NCI-H1417 treated with DMSO at 0.1 percent for 48 hours (cell line): ENCODE data around the gene RNASE12.
"Not testable (repeated sequence)": the region's sequence is repeated elsewhere in the genome, so short reads cannot be mapped to it uniquely, and the experiment has no call there.

ENCODE experiments used
- DNase-seq: peaks from one replicate; lab custom pipeline; 2025; lab: John Stamatoyannopoulos, UW

RNASE12 gene, protein sequence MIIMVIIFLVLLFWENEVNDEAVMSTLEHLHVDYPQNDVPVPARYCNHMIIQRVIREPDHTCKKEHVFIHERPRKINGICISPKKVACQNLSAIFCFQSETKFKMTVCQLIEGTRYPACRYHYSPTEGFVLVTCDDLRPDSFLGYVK

DNA sequence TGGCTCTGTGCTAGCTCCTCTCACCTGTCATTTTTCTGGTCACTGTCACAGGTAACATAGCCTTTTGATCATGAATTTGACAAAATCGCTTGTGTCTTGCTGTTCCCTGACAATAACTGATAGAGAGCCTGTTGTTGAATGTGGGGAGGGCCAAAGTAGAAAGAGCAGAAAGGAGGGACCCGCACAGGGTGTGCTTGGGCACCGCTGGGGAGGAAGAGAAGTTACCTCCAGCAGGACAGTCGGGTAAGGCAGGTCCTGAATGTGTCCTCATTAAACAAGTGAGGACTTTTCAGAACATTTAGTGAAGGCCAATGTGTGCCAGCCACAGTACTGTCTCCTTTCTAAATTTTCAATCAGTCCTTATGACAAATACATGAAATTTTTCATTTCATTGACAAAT lies at the start of gene RNASE12:
Gene RNASE12, minus strand, starts transcription at position 142 of the 400 bp plus-strand sequence. CDS start 653 bp downstream, outside the sequence.
- no peak for DNase-seq

DNA sequence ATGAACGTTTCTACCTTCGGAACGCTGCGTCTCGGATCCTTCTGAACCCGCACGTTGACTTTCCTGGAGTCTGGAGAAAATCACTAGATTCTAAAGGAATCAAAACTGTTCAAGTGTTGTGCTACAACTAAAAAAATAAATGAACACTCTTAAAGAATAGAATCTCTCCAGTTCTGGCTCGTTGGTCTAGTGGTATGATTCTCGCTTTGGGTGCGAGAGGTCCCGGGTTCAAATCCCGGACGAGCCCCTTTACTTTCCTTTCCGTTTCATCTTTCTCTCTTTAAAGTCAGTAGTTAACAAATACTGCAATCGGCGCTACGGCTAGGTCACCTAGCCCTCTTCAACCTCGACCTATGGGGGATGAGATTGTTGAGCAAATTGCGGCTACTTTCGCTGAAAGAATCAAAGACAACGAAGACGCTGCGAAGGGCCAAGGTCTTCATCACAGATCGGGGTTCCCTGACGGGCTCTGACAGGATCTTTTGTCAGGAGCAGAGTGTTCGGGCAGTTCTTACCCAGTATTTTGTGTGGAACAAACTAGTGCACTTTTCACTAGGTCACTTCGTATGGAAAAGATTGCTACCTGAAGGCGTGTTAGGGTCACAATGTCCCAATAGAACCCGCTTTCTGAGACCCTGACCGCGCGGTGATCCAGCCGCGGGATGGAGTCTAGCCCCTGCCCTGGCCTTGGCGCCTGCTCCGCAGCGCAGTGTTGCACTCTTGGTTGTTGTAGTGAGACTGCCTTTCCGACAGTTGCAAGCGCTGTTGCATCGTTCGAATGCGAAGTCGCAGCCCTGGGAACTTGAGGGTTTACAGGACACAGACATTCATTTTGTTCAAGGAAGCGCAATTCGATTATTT lies 41.9 kb upstream of the RNASE12 start:
- DNase-seq = no peak

DNA sequence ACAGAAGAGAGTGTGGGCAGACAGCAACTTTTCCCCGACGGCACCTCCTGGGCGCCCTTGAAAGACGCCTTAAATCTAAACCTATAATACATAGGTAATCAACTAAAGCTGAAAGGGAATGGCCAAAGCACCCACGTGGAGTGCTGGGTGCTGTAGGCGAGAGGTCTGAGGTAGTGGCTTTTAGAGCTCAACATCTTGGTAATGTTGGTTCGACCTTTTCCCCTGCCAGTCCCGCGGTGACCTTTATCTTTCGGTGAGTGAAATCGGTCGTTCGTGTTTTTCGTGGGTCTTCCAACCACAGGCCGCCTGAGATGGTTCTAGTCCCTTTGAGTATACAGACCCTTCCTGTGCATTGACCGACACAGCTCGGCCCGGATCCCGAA lies 41.3 kb upstream of the RNASE12 start:
- no peak for DNase-seq

DNA sequence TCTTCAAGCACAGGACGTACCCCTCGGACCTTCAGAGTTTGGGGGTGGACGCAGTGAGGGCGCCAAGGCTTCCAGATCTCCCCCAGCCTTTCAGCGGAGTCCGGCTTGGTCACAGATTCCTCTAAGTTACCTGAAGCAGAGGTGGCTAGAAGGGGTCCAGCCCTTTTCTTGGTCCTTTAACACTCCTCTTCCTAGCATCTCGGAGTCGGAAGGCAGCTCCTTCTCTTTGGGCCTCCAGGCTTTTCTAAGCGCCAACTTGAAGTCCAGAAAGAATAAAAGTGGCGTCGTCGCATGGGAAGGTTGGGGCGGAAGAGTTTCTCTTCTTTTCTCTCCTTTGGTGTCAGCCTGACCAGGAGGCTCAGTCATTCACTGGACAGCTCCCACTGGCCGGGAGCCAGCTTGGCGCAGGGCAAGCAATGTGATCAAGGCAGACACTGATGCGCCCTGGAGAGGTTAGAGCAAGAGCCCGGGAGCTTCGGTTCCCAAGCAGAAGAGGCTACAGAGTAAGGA lies 40.8 kb upstream of the RNASE12 start:
- no peak for DNase-seq

DNA sequence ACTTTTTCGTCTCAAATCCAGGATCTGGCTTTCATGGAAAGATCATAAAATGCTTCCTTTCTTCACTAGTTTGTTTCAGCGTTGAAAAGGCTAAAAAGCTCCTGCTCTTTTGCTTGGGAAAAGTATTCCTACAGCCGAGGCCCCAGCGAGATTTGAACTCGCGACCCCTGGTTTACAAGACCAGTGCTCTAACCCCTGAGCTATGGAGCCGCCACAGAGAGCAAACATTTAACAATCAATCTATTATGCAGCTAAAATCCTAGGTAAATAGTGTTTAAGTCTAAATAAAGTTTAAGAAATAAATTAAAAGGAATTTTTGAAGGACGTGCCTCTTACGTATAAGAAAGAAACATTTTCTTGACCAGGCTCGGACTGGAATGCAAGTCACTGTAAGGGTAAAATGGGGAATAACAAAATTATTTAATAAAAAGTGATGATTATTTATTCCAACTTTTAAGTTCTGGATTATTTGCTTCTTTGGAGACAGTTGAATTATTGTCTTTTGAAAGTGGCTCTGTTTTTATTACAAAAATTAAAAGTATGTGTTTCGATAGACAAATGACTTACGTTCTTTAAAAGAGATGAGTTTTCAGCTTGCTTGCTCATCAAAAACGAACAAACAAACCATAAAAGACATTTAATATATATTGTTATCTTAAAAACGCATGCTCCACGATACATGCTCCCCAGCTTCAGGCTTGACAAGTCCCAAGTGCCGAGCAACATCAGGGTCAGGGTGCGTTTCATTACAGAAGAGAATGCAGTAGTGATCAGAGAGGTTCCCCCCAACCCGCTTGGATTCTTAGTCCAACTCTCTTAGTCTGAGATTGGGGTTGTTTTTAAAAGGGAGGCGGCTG lies 40.1 kb upstream of the RNASE12 start:
- no peak for DNase-seq

DNA sequence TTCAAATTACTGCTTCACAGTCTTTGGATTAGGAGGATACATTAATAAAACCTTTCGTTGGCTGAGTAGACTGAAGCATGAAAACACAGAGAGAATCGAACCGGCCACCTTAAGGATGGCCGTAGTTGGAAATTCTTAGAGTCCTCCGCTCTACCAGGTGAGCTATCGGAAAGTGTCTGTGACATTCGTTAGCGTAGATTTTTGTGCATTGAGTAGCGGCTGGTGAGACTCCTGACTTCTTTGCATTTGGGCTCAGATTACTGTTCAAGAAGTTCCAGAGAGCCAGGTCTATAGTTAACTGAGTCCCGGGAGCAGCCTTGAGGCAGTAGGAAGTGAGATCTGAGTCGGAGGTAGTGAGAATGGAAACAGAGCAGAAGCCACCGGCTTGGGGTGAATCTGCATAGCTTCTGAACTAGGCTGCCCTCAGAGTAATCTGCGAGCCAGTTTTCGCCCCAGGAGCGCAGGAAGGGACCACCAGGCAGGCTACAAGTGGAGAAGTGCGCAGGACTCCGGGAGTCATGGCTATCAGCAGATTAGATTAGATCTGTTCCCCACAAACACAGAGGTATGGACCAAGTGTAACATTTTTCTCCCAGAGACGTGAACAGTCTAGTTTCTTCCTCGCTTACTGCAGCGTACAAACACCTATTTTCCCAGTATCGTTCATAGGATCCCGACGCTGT lies 39.3 kb upstream of the RNASE12 start:
- no peak for DNase-seq

DNA sequence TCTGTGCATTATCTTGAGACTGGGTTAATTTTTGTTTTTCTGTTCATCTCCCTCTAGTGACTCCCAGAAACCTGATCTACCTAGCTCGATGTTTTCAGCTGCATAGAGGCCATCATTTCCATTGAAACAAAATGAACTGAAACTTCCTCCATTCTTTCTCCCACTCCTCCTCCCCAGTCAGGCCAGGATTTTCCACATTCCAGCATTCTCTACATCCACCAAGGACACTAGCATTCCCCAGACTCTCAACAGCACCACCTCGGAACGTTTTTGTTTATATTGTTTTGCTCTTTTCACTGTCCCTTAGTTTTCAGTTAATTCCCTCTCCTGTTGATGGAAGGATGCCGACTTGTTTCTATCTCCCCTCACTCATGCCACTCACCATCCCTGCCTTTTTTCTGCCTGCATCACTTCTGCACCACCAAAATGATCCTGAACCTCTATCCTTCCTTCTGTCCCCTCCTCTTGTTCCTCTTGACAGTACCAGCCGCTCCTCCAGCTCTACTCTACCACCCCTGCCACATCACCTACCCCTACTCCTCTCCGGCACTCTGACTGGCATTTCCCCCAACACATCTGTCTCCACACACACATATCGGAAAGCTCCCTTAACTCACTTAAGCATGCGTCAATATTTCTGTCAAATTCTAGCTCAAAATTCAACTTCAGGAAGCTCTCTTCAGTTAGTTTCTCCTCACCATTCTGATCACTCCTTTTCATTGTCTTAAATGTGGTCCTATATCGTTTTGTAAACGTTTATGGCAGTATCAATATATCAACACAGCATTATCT lies 37.1 kb upstream of the RNASE12 start:
- DNase-seq = no peak

DNA sequence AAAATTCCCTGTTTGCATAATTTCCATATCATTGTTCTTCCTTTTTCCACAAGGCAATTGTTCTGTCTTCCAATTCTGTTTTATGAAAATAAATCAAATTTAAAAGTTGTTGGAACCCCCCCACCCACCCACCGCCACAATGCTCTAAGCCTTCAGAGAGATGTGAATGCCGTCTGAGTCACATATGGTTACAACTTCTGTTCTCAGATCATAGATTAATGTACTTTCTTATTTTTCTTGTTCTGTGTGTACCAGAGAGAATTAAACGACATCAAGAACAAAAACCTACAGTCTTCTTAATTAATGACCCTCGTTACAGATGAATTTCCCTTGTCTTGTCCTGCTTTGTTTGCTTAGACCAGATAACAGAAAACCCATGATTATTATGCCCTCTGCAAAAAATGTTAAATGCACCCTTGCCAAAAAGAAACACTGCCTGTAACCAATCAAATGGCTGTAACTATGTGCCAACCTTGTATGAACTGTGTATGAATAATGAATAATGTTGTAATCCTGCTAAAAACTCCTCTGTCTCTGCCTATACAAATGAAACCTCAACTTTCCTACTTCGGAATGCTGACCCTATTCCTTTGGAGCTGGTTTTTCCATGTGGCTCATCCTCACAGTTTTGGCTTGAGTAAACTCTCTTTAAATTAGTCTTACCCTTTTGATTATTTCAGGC lies 36.3 kb upstream of the RNASE12 start:
- no peak for DNase-seq

DNA sequence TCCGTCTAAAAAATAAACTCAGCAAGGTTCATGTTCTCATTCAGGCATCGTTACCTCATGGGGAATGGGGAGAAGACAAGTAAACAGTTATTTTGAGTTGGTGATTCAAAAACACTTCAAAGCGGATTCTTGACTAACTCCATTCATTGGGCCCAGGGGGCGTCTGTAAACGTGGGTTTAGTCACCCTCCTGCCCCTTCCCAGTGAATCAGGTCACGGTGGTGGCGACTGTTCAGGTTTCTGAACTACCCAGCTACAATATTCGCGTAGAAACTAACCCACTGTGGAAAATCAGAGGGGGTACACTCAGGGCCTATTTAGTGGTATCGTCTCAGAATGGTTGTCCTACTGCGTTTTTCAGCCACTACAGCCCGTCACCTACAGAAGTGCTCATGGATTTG lies 35.1 kb upstream of the RNASE12 start:
- no peak for DNase-seq

DNA sequence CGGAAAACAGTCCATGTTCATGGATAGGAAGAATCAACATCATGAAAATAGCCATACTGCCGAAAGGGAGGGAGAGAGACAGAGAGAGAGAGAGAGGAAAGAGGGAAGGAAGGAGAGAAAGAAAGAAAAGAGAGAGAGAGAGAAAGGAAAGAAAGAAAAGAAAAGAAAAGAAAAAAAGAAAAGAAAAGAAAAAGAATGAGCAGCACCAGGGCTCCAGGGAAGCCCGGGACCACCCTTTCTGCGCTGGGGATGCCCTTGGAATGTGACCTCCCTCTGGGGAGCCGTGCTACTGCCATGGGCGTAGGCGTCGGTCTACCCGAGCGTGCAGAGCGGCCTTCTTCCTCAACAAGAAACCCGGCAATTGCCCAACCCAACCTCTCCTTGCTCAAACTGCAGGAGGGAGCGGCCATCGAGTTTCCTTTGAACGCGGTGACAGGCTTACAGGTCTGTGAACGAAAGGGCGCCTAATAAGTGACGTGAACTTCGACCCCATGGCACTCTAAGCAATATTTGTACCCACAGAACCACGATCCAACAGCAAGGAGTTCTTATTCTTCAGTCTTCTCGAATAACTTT lies 33.4 kb upstream of the RNASE12 start:
- no peak for DNase-seq

DNA sequence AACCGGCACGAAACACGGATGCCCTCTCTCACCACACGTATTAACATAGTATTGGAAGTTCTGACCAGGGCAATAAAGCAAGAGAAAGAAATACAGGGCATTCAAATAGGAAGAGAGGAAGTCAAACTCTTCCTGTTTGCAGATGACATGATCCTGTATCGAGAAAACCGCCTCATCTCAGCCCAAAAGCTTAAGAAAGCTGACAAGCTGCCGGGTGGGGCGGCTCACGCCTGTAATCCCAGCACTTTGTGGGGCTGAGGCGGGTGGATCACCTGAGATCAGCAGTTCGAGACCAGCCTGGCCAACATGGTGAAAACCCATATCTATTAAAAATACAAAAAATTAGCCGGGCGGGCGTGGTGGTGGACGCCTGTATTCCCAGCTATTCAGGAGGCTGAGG lies 32.6 kb upstream of the RNASE12 start:
- no peak for DNase-seq

DNA sequence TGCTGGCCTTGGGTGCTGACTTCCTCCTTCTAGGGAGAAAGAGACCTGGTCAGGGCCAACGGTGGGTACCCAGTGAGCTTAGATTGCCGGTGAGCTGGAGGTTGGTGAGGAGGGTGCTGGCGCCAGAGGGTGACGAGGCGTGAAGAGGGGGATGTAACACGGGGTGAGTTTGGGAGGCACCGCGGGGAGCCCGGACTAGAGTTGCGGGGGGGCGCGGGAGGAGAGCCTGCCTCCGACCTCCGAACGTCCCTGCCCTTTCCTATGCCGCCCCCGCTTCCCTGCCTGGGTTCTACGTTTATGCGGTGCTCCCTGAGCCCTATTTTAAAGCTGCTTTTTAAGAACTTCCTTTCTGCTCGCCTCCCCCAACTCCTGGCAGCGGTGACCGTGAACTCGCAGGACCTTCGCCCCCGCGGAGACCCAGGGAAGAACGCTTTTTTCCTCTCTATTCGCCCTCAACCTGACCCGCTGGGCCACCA lies 31.7 kb upstream of the RNASE12 start:
- no peak for DNase-seq

DNA sequence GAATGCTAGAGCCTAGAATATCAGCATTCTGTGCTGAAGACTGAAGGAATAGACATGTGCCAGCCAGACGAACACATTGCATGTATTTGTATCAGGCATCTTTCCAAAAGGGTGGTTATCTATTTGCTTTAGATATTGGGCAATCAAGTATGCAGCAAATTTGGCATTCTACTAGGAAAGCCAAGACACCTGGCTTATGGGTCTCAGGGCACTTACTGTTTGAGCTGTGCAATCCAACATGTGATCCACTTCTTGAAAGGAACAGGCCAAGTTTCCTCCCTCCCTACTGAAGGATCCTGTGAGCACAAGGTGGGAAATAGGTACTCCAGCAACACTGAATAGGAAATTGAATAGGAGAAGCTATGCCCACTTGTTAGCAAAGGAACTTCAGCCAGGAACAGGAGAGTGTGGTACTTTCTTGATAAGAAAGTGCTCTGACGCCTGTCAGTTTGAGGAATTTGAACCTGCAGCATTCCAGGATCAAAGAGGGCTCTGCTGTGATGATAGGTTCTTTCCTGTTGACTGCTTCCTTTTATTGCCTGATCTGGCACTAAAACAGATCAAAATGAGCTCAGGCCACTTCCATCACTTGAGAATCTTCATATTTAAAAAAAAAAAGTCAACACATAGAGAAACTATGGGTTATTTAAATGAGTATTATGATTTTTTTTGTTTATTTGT lies 29.8 kb upstream of the RNASE12 start:
- no peak for DNase-seq

DNA sequence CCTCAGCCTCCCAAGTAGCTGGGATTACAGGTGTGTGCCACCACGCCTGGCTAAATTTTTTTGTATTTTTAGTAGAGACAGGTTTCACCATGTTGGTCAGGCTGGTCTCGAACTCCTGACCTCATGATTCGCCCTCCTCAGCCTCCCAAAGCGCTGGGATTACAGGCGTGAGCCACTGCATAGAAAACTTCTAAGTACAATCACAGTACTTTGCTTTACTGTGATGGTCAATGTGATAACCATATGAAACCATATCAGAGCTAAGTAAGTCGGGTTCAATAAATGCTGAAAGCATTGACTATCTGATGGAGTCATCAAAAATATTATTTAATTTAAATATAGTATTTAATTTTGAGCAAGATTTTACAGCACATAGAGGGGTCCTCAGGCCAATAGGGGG lies 28.5 kb upstream of the RNASE12 start:
- DNase-seq = not testable (repeated sequence)

DNA sequence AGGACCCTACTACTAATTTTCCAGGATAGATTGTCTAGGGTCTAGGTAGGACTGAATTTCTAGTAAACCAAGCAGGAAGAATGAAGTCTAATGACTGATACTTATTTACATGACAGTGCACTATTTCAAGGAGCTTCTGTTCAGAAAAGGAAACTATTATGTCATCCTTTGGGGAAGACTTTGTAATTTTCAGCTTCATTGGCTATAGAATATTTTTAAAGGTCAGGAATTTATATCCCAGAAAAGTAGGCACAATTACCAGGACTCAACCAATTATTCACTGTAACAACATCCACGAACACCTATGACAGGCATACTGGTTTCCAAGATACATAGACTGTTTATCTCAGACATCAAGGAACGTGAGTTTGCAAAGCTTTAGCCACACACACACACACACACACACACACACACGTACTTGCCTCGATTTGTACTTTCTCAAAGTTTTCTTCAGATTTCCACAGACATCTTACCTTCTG lies 27.1 kb upstream of the RNASE12 start:
- DNase-seq = no peak

DNA sequence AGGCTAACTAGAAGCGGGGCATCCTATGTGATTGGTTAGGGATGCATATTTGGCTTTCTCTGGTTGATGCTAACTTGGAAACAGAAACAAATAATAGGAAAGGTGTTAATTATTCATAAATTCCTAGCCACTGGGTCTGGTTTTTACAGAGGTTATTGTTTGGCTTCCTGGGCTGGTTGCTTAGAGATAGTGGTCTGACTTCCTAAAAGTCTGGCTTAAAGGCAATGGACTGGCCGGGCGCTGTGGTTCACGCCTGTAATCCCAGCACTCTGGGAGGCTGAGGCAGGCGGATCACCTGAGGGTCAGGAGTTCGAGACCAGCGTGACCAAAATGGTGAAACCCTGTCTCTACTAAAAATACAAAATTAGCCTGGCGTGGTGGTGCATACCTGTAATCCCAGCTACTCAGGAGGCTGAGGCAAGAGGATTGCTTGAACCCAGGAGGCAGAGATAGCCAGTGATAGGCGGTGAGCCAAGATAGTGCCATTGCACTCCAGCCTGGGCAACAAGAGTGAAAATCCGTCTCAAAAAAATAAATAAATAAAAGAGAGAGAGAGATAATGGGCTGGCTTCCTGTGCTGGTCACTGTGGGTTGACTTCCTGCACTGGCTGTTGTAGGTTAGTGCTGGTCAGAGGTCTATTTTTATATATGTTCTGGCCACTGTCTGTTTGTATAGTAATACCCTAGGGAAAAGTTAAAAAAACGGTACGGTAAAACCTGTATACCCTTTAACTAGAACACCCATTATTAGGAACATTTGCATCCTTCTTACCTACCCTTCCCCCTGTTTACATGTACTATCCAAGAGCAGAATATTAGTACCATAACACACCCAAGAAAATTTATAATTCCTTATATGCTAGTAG lies 26.2 kb upstream of the RNASE12 start:
- DNase-seq = no peak

DNA sequence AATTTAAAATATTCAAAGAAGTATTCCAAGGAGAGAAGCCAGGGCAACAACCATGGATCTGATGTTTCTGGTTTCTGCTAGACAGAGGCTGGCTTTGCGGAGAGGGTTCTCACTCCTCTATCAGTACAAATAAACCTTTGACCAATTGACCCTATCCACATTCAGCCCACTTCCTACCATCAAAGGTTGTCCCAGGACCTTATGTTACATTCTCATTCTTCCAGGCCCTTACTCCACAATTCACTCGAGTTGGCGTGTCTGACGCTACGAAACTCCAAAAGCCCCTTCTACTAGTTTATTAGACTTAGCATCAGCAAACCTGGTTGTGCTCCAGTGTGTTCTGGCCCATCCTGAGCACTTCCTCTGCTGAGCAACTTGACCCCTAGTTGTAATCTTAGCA lies 24.8 kb upstream of the RNASE12 start:
- DNase-seq = no peak
